GM12878 (cell line): ENCODE measurements around the gene IRF6. TPM values are rescaled to one million over a fixed set of nuclear protein-coding genes. Genes with fewer than 3 reads are reported as not detected.

Source experiments
- ATAC-seq: fragments of 200-7000 bp; cut with Tn5 transposase; 3 replicates; pipeline ENCODE4 v1.9.1; 2020; ENCODE audit warnings: mild to moderate bottlenecking, moderate library complexity
- BruUV-seq: library from RNA; stranded (reverse); fragments of 400-500 nt; replicated peaks from 2 replicates; lab custom pipeline; 2021; lab: Mats Ljungman, UMichigan
- CTCF ChIA-PET: fragments of 300-600 bp; sonication (Branson Sonifier 250); formaldehyde crosslinking; extraction: SDS; loops from one replicate; lab custom pipeline; 2021; ENCODE audit warnings: inconsistent platforms; lab: Yijun Ruan, JAX
- POLR2A ChIA-PET: fragments of 350-600 bp; formaldehyde crosslinking; extraction: SDS; loops from one replicate; lab custom pipeline; 2021; ENCODE audit warnings: inconsistent platforms; lab: Charles Lee
- RAD21 ChIA-PET: fragments of 300-600 bp; sonication (Branson Sonifier 250); formaldehyde crosslinking; loops from one replicate; lab custom pipeline; 2023; ENCODE audit warnings: antibody characterized with exemption; ENCODE audit not compliant: unreplicated experiment; lab: Charles Lee
- SMC1A ChIA-PET: fragments of 300-600 bp; sonication (Branson Sonifier 250); formaldehyde crosslinking; loops from one replicate; lab custom pipeline; 2023; ENCODE audit not compliant: unreplicated experiment, uncharacterized antibody; lab: Charles Lee
- DNase-seq: peaks from one replicate; pipeline ENCODE4 v3.0.0-alpha.2; 2011; ENCODE audit warnings: low read depth, low spot score
- FAIRE-seq: peaks from 3 replicates; lab custom pipeline; 2011; peaks lifted over from hg19 to GRCh38; lab: Jason Lieb, UNC
- H2AFZ ChIP-seq: 2 replicates; pipeline ENCODE4 v1.6.0; 2011; ENCODE audit warnings: low read depth, low read length, control low read depth; ENCODE audit not compliant: control insufficient read depth
- H3K27ac ChIP-seq: 2 replicates; pipeline ENCODE4 v1.5.1; 2011; ENCODE audit warnings: control low read depth; ENCODE audit not compliant: control insufficient read depth, insufficient read depth
- H3K27me3 ChIP-seq, 2 experiments: replicated peaks in 1 of 2; 2 replicates each; pipeline versions ENCODE4 v1.6.0 to v1.6.1; 2011; ENCODE audit warnings: low read length in 1 of 2; ENCODE audit not compliant: control insufficient read depth in 2 of 2, insufficient read depth in 2 of 2
- H3K36me3 ChIP-seq, 2 experiments: 2 replicates each; pipeline ENCODE4 v1.5.1; 2011; ENCODE audit warnings: low read length in 1 of 2; ENCODE audit not compliant: control insufficient read depth in 2 of 2, insufficient read depth in 2 of 2
- H3K4me1 ChIP-seq: 2 replicates; pipeline ENCODE4 v1.6.1; 2011; ENCODE audit warnings: mild to moderate bottlenecking, low read length, moderate library complexity, mixed read lengths; ENCODE audit not compliant: control insufficient read depth, insufficient read depth
- H3K4me2 ChIP-seq: 2 replicates; pipeline ENCODE4 v1.6.0; 2011; ENCODE audit warnings: control low read depth; ENCODE audit not compliant: control insufficient read depth, insufficient read depth
- H3K4me3 ChIP-seq: fragments of 200-600 bp; sonication (generic); 2 replicates; pipeline ENCODE4 v1.5.1; 2016
- H3K79me2 ChIP-seq: 2 replicates; pipeline ENCODE4 v1.6.0; 2011; ENCODE audit warnings: low read length; ENCODE audit not compliant: control insufficient read depth, insufficient read depth
- H3K9ac ChIP-seq: 2 replicates; pipeline ENCODE4 v1.8.0; 2011; ENCODE audit warnings: low read length, control low read depth, mixed read lengths; ENCODE audit not compliant: control insufficient read depth, insufficient read depth
- H3K9me3 ChIP-seq: replicated peaks from 3 replicates; pipeline ENCODE4 v1.5.1; 2011; ENCODE audit warnings: mild to moderate bottlenecking, low read length; ENCODE audit not compliant: control insufficient read depth, insufficient read depth
- H4K20me1 ChIP-seq: 2 replicates; pipeline ENCODE4 v1.6.0; 2011; ENCODE audit not compliant: control insufficient read depth, insufficient read depth
- ATF3 ChIP-seq: IDR thresholded peaks from 2 replicates; pipeline ENCODE4 v1.6.1; 2011; ENCODE audit warnings: low read depth, mild to moderate bottlenecking, low read length, moderate library complexity, borderline replicate concordance; ENCODE audit errors: extremely low read depth
- EZH2 ChIP-seq: IDR thresholded peaks from 2 replicates; pipeline ENCODE4 v1.6.1; 2012; ENCODE audit warnings: low read depth, mild to moderate bottlenecking, control low read depth, inconsistent platforms, low read length, borderline replicate concordance; ENCODE audit not compliant: control insufficient read depth
- HCFC1 ChIP-seq: fragments of 150-350 bp; IDR thresholded peaks from 2 replicates; pipeline ENCODE4 v1.6.1; 2014; ENCODE audit warnings: low read length
- IKZF1 ChIP-seq: fragments of 450-650 bp; conservative IDR thresholded peaks from 2 replicates; pipeline ENCODE4 v1.6.1; 2017; ENCODE audit warnings: antibody characterized with exemption, mild to moderate bottlenecking
- JUNB ChIP-seq: IDR thresholded peaks from 2 replicates; pipeline ENCODE4 v1.6.1; 2016; ENCODE audit warnings: antibody characterized with exemption, mild to moderate bottlenecking
- LARP7 ChIP-seq: fragments of 450-650 bp; IDR thresholded peaks from 2 replicates; pipeline ENCODE4 v1.6.1; 2017; ENCODE audit warnings: mild to moderate bottlenecking
- NR2F1 ChIP-seq: fragments of 450-650 bp; conservative IDR thresholded peaks from 2 replicates; pipeline ENCODE4 v1.6.1; 2017; ENCODE audit warnings: mild to moderate bottlenecking
- TCF7 ChIP-seq: IDR thresholded peaks from 2 replicates; pipeline ENCODE4 v1.6.1; 2014; ENCODE audit warnings: antibody characterized with exemption, borderline replicate concordance
- YY1 ChIP-seq: IDR thresholded peaks from 2 replicates; pipeline ENCODE4 v1.6.1; 2011; ENCODE audit warnings: low read depth, mild to moderate bottlenecking, low read length
- WGBS: methylation state at CpG from one replicate; pipeline ENCODE4 v1.1.6; 2016; ENCODE audit warnings: low lambda C conversion rate; ENCODE audit not compliant: insufficient replicate concordance, insufficient coverage; ENCODE audit errors: missing lambda C conversion rate; 5-methylcytosine and 5-hydroxymethylcytosine counted together
- in situ Hi-C: fragments of 300-500 bp; cut with MboI; formaldehyde crosslinking; loops from 9 replicates; pipeline ENCODE4 v1.14.3; 2018; ENCODE audit warnings: mixed read lengths
- intact Hi-C: fragments of 100-400 bp; cut with micrococcal nuclease; formaldehyde crosslinking; loops from one replicate; pipeline ENCODE4 v1.14.2; 2022; ENCODE audit not compliant: unreplicated experiment
- polyA plus RNA-seq, 11 experiments: library from polyadenylated mRNA; depleted of rRNA in 4 of 11; unstranded in 6 of 11; stranded (reverse) in 5 of 11; fragments of >200 nt; fragmentation: Nextera tagmentation in 4 of 11; fragmentation: Illumina TruSeq in 1 of 11; extraction: Ambion mirVana in 4 of 11; extraction: Trizol in 1 of 11; gene quantifications; 1 replicate in 1 of 11; 2 replicates in 10 of 11; pipeline versions ENCODE4 v1.2.1 to v1.2.3, GENCODE V29; 2011 to 2016; ENCODE audit warnings: inconsistent platforms in 2 of 11, missing spikeins in 2 of 11, low read depth in 1 of 11
- total RNA-seq, 4 experiments: library from RNA; depleted of rRNA in 3 of 4; stranded (reverse); fragments of >200 nt in 3 of 4; fragmentation: Illumina TruSeq in 1 of 4; extraction: Trizol in 1 of 4; gene quantifications; 2 replicates each; pipeline versions ENCODE4 v1.2.1 to v1.2.3, GENCODE V29; 2013 to 2021
- TF ChIP-seq, protein P1 (sequence below): fragments of 450-650 bp; IDR thresholded peaks from 2 replicates; pipeline ENCODE4 v1.6.1; 2017; ENCODE audit warnings: antibody characterized with exemption, mild to moderate bottlenecking, moderate library complexity
- TF ChIP-seq, protein P2 (sequence below): IDR thresholded peaks from 2 replicates; pipeline ENCODE4 v1.6.1; 2012; ENCODE audit warnings: low read depth, low read length, improper control_type of control experiment

Gene IRF6
- total and polyA plus RNA-seq, 10 of the 15 experiments (the other 5 are each of a cell fraction or from before 2014, with no cell fraction given), result 0.04 to 0.50 (median 0.09) TPM; not detected in 1

- FAIRE-seq, result no peak
- Histone ChIP-seq H3K36me3 (peaks cover 24 to 51% of the 10 kb centered on the region in 2 experiments), H3K27ac (no peak overlapping the region), H4K20me1 (no peaks in the 10 kb centered on the region), H3K4me1 (no peaks in the 10 kb centered on the region), H3K9me3 (no peaks in the 10 kb centered on the region), H3K9ac (no peak overlapping the region), H3K4me3 (no peak overlapping the region), H2AFZ (no peak overlapping the region), H3K27me3 (no peaks in the 10 kb centered on the region), H3K4me2 (no peak overlapping the region)
- 94% methylated on average over 5 of the region's 5 CpGs for WGBS
- ChIA-PET POLR2A (interaction anchor here (0.8 kb wide), 1 partner anchor 10 kb away, joined by 3 read pairs; no protein-coding TSS in a partner anchor), SMC1A (interaction anchor here (1.4 kb wide), 1 partner anchor 9 kb away, joined by 8 read pairs; no protein-coding TSS in a partner anchor), CTCF (interaction anchor here (1.0 to 3.8 kb wide), 2 partner anchors 17 to 20 kb away, joined by 3 to 20 read pairs; no protein-coding TSS in a partner anchor)
- intact Hi-C loops (no loop called here), in situ Hi-C loops (no loop called here)
- no peak for DNase-seq
- no peak for ATAC-seq
- no TSS peak for BruUV-seq
- TF ChIP-seq IKZF1, result no peak
- no peak for TF ChIP-seq EZH2
- TF ChIP-seq, all 136 proteins: peak for 0
- RAD21 ChIA-PET, result no interaction called here
- H3K79me2 ChIP-seq, result no peaks in the 10 kb centered on the region
Measured at GRCh38 chr1:209839875-209840546, 34.1 kb upstream of the IRF6 start.

GRCh38 chr1:209838537-209838936 is 32.6 kb upstream of the IRF6 start:
- Histone ChIP-seq H3K9ac (no peak overlapping the region), H3K36me3 (peaks cover 25 to 46% of the 10 kb centered on the region in 2 experiments), H3K27me3 (no peaks in the 10 kb centered on the region), H3K9me3 (no peaks in the 10 kb centered on the region), H4K20me1 (no peaks in the 10 kb centered on the region), H3K27ac (no peak overlapping the region), H3K4me2 (no peak overlapping the region), H3K79me2 (no peaks in the 10 kb centered on the region), H2AFZ (no peak overlapping the region), H3K4me3 (no peak overlapping the region), H3K4me1 (no peaks in the 10 kb centered on the region)
- ChIA-PET CTCF (interaction anchor here (3.8 kb wide), 1 partner anchor 15 kb away, joined by 20 read pairs; no protein-coding TSS in a partner anchor), POLR2A (no interaction called here), RAD21 (no interaction called here), SMC1A (interaction anchor here (1.4 kb wide), 1 partner anchor 110 kb away, joined by 3 read pairs; no protein-coding TSS in a partner anchor)
- in situ Hi-C loops (no loop called here), intact Hi-C loops (no loop called here)
- DNase-seq, result no peak
- BruUV-seq, result no TSS peak
- 98% methylated on average over 6 of the region's 6 CpGs for WGBS
- no peak for ATAC-seq
- no peak for FAIRE-seq
- TF ChIP-seq HCFC1 (no peak), TCF7 (no peak), JUNB (no peak), LARP7 (no peak), YY1 (no peak), ATF3 (no peak), NR2F1 (no peak)
- TF ChIP-seq, protein P1, sequence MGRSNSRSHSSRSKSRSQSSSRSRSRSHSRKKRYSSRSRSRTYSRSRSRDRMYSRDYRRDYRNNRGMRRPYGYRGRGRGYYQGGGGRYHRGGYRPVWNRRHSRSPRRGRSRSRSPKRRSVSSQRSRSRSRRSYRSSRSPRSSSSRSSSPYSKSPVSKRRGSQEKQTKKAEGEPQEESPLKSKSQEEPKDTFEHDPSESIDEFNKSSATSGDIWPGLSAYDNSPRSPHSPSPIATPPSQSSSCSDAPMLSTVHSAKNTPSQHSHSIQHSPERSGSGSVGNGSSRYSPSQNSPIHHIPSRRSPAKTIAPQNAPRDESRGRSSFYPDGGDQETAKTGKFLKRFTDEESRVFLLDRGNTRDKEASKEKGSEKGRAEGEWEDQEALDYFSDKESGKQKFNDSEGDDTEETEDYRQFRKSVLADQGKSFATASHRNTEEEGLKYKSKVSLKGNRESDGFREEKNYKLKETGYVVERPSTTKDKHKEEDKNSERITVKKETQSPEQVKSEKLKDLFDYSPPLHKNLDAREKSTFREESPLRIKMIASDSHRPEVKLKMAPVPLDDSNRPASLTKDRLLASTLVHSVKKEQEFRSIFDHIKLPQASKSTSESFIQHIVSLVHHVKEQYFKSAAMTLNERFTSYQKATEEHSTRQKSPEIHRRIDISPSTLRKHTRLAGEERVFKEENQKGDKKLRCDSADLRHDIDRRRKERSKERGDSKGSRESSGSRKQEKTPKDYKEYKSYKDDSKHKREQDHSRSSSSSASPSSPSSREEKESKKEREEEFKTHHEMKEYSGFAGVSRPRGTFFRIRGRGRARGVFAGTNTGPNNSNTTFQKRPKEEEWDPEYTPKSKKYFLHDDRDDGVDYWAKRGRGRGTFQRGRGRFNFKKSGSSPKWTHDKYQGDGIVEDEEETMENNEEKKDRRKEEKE, result no peak
- TF ChIP-seq, protein P2, sequence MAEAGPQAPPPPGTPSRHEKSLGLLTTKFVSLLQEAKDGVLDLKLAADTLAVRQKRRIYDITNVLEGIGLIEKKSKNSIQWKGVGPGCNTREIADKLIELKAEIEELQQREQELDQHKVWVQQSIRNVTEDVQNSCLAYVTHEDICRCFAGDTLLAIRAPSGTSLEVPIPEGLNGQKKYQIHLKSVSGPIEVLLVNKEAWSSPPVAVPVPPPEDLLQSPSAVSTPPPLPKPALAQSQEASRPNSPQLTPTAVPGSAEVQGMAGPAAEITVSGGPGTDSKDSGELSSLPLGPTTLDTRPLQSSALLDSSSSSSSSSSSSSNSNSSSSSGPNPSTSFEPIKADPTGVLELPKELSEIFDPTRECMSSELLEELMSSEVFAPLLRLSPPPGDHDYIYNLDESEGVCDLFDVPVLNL, result no peak
